Neutrophil (primary cell): ENCODE measurements around the gene DDX21.
"Not testable (repeated sequence)": the region's sequence is repeated elsewhere in the genome, so short reads cannot be mapped to it uniquely, and the experiment has no call there.

ENCODE experiments used
- H3K27ac ChIP-seq: fragments of 200-600 bp; sonication (generic); 2 replicates; pipeline ENCODE4 v1.5.1; 2016; ENCODE audit warnings: mild to moderate bottlenecking, moderate library complexity
- H3K27me3 ChIP-seq: fragments of 200-600 bp; sonication (generic); 2 replicates; pipeline ENCODE4 v1.6.0; 2016; ENCODE audit warnings: mild to moderate bottlenecking
- H3K36me3 ChIP-seq: fragments of 200-600 bp; sonication (generic); 2 replicates; pipeline ENCODE4 v1.5.1; 2017
- H3K4me1 ChIP-seq, 2 experiments: fragments of 200-600 bp in 1 of 2; sonication (generic) in 1 of 2; 1 replicate in 1 of 2; 2 replicates in 1 of 2; pipeline versions ENCODE4 v1.5.1 to v1.6.1; 2013 to 2016; ENCODE audit warnings: low read depth in 1 of 2, low read length in 1 of 2, mild to moderate bottlenecking in 1 of 2, moderate library complexity in 1 of 2; ENCODE audit not compliant: control insufficient read depth in 1 of 2, insufficient read depth in 1 of 2
- H3K4me3 ChIP-seq, 2 experiments: fragments of 200-600 bp in 1 of 2; sonication (generic) in 1 of 2; 1 replicate in 1 of 2; 2 replicates in 1 of 2; pipeline ENCODE4 v1.5.1; 2013 to 2016; ENCODE audit warnings: low read depth in 1 of 2, low read length in 1 of 2, mild to moderate bottlenecking in 1 of 2, moderate library complexity in 1 of 2
- H3K9me3 ChIP-seq: fragments of 200-600 bp; sonication (generic); 2 replicates; pipeline ENCODE4 v1.5.1; 2016
- CTCF ChIP-seq: fragments of 200-600 bp; sonication (generic); IDR thresholded peaks from 2 replicates; pipeline ENCODE4 v1.5.1; 2016; ENCODE audit warnings: antibody characterized with exemption

The DDX21 gene

GRCh38 chr10:68938117-68938516 lies 17.9 kb upstream of the DDX21 start:
- Histone ChIP-seq H3K27me3 (no peaks in the 10 kb centered on the region), H3K27ac (no peak overlapping the region), H3K36me3 (peaks cover 69% of the 10 kb centered on the region), H3K4me1 (no peaks in the 10 kb centered on the region), H3K9me3 (no peaks in the 10 kb centered on the region), H3K4me3 (no peak overlapping the region)
- no peak for TF ChIP-seq CTCF

GRCh38 chr10:68938884-68939283 lies 17.1 kb upstream of the DDX21 start:
- H3K36me3 ChIP-seq: peaks cover 74% of the 10 kb centered on the region
- no peak for TF ChIP-seq CTCF

GRCh38 chr10:68940917-68941316 lies 15.1 kb upstream of the DDX21 start:
- H3K36me3 ChIP-seq: peaks cover 75% of the 10 kb centered on the region
- H3K4me3 ChIP-seq, H3K27ac ChIP-seq, H3K4me1 ChIP-seq, H3K27me3 ChIP-seq, H3K9me3 ChIP-seq: not testable (repeated sequence)

More at GRCh38 chr10:68938884-68939283, 17.1 kb upstream of the DDX21 start:
- Histone ChIP-seq H3K9me3 (no peaks in the 10 kb centered on the region), H3K4me1 (no peaks in the 10 kb centered on the region), H3K27me3 (no peaks in the 10 kb centered on the region), H3K4me3 (no peak overlapping the region), H3K27ac (no peak overlapping the region)

- Histone ChIP-seq H3K4me1 (peaks cover 4 to 8% of the 10 kb centered on the region in 2 experiments), H3K4me3 (no peak overlapping the region), H3K36me3 (peaks cover 43% of the 10 kb centered on the region), H3K27ac (no peak overlapping the region), H3K9me3 (no peaks in the 10 kb centered on the region), H3K27me3 (no peaks in the 10 kb centered on the region)
- no peak for TF ChIP-seq CTCF
Measured at GRCh38 chr10:68950598-68950997, 5.4 kb upstream of the DDX21 start.

GRCh38 chr10:68954904-68955303 lies 1.1 kb upstream of the DDX21 start:
- Histone ChIP-seq H3K27ac (no peak overlapping the region), H3K4me3 (peak overlapping the region in 1 of 2 experiments; percentile 4), H3K36me3 (peaks cover 5% of the 10 kb centered on the region), H3K4me1 (peaks cover 34 to 37% of the 10 kb centered on the region in 2 experiments), H3K27me3 (no peaks in the 10 kb centered on the region), H3K9me3 (no peaks in the 10 kb centered on the region)
- TF ChIP-seq CTCF: no peak

GRCh38 chr10:68955355-68955831 lies 577 bp upstream of the DDX21 start:
- peak overlapping the region; percentile 89 for H3K27ac ChIP-seq
- peak overlapping the region; percentile 84 to 90 for H3K4me3 ChIP-seq
- H3K4me1 ChIP-seq: peaks cover 39 to 42% of the 10 kb centered on the region in 2 experiments
- H3K9me3 ChIP-seq: no peaks in the 10 kb centered on the region
- peaks cover 2% of the 10 kb centered on the region for H3K36me3 ChIP-seq
- H3K27me3 ChIP-seq: no peaks in the 10 kb centered on the region
- no peak for TF ChIP-seq CTCF
